NCI-H2227 (cell line): Measurements from ENCODE around the gene ADGRG7.
"Not testable (repeated sequence)": the region's sequence is repeated elsewhere in the genome, so short reads cannot be mapped to it uniquely, and the experiment has no call there.

ENCODE experiments used
- DNase-seq: peaks from one replicate; lab custom pipeline; 2025; ENCODE audit not compliant: unreplicated experiment; lab: John Stamatoyannopoulos, UW

Gene ADGRG7, protein sequence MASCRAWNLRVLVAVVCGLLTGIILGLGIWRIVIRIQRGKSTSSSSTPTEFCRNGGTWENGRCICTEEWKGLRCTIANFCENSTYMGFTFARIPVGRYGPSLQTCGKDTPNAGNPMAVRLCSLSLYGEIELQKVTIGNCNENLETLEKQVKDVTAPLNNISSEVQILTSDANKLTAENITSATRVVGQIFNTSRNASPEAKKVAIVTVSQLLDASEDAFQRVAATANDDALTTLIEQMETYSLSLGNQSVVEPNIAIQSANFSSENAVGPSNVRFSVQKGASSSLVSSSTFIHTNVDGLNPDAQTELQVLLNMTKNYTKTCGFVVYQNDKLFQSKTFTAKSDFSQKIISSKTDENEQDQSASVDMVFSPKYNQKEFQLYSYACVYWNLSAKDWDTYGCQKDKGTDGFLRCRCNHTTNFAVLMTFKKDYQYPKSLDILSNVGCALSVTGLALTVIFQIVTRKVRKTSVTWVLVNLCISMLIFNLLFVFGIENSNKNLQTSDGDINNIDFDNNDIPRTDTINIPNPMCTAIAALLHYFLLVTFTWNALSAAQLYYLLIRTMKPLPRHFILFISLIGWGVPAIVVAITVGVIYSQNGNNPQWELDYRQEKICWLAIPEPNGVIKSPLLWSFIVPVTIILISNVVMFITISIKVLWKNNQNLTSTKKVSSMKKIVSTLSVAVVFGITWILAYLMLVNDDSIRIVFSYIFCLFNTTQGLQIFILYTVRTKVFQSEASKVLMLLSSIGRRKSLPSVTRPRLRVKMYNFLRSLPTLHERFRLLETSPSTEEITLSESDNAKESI

DNA sequence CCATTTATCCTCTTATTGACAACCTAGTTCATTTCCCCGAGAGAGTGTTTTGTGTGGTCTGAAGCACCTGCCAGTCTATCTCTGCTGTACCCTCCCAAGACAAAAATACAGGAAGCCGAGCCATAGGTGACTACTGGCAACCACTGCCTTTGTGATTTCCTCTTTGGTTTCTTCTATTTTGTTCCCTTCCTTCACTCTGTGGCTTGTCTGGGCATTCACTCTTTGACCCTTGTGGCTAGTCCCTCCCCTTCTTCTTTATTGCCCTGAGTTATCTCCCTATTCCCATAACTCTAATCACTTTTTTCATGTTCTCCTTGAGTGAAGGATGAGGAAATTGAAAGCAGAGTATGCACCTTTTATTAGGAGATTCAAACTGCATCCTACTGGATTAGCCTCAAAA lies at the start of gene ADGRG7:
Gene ADGRG7 (plus strand): TSS at position 297 of the 400 bp plus-strand sequence. CDS start 256 bp downstream, outside the sequence.
- no peak for DNase-seq

DNA sequence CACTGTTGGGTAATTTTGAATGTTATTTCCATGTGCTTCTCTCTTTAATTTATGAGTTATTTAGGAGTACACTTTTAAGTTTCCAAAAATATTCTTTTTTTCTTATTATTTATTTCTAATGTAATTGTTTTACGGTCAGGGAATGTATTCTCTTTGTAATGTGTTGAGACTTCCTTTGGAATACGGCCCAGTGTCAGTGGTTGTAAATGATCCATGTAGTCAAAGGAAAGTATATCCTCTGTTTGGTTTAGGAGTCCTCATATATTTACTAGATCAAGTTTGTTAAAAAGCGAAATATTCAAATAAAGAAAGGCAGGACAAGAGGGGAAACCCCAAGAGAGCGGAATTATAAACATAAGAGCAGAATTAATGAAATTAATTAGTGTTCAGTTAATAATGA lies 49.0 kb upstream of the ADGRG7 start:
- DNase-seq = no peak

DNA sequence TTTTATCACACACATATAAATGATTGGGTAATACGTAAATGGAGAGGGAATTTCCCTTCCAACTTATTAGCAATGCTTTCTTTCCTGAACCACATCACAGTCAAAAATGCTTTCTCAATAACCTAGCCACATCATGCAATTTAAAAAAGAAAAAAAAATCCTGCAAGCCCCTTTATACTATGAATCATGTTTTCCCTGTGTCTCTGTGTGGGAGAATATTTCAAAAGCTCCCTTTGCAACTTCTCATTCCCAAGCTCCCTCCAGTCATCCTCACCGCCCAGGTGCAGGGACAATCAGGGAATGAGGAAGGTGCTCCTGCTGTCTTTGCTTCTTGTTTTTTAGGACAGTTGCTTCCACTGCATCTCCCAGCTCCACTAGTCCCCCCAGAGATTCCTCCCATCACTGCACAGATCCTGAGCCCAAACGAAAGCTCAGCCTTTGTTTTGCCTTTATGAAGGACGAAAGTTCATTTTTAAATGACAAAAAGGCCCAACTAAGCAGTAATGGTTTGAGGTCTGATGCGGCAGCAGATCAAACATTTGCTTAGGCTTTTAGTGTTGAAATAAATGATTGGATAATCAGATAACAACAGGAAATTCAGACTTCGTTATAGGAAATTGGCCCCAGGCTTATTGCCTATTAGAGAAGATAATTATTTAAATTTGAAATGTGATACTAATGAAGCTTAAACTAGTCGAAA lies 47.8 kb upstream of the ADGRG7 start:
- no peak for DNase-seq

DNA sequence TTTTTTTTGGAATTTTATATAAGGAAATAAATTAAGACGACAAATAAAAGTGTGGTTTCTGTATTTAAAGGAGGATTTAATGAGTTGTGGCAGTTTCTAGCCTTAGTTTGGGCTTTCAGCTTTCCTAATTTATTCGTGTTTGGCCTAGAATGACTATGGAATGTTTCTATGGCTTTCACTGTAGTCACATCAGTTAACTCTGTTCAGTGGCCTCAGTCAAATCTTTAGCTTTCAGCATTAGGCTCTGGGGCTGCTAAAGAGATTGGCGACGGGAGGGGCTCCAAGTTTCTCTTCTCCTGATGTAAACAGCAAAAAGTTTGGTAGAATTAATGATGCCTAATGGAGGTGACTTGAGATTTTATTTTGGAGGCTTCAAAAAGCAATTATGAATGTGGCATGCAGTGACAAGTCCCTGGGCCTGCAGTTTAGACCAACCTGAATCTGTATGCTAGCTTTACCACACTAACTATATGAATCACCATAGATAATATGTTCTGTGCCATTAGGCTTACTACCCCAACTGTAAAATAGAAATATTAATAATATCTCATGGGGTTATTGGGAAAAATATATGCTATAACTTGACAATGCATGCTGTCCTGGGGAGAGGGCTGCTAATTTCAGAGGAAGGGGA lies 47.1 kb upstream of the ADGRG7 start:
- DNase-seq = no peak

DNA sequence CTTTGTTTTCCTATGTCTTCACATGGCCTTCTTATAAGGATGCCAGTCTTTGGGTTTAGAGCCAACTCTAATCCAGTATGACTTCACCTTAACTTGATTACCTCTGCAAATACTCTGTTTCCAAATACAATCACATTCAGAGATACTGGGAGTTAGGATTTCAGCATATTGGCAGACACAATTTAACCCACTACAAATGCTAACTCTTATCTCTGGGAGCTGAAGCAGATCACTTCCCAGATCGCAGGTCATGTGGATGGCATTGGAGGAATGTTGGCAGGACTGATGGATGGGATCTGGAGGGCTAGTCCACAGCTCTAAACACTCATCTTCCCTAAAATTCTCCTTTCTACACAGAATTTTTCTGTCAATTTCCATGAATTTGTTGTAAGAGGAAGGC lies 46.2 kb upstream of the ADGRG7 start:
- no peak for DNase-seq

DNA sequence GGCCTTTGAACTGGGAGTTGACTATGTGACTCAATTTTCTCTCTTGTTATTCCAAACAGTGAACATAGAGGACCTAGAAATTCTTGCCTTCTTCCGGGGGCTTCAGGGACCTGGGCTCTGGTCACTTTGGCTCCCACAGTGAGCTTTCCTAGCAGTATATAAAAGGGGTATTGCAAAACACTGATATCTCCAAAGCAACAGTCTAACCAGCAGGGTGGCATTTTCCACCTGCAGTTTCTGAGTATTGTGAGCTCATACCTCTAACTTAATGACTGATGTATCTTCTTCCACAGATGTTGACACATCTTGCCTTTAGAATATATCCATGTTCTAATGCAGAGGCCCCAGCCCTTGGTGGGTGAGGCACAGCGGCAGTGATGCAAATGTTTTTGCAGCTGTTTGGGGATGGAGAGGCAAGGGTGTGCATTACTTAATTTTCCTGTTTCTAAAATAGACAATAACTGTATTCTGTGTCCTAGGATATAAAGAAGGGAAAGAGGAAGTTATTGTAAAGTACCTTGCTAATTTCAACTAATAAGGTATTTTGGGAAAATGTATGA lies 45.7 kb upstream of the ADGRG7 start:
- no peak for DNase-seq

DNA sequence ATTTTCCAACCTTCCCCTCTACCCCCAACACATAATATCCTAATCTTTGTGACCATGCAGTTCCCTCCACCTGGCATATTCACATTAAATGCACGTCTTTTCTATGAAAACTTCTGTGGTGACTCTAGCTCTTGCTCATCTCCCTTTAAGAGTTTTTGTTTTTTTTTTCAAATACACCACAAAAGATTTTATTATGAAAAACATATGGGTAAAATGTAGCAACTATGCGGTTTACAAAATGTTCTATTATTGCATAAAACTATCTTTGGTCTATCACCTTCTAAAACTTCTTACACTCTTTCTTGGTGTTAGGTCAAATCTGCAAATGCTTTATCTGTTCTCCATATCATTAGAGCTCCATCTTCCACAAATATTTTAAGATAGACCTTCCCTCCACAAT lies 38.6 kb upstream of the ADGRG7 start:
- DNase-seq = no peak

DNA sequence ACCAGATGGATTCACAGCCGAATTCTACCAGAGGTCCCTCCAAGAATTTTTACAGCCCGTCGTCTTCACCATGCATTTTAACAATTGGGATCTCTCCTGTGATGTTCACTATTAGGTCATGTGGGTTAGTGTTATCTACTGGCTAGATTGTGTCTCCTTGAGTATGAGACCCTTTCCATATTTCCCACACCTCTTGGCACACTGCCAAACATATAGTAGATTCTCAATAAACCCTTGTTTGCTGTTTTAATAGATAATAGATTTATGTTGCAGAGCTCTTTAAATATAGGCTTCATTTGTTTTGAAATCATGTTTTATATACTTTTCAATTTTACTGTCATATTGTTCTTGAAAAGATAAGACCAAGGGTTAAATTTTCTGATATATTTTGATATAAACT lies 34.9 kb upstream of the ADGRG7 start:
- DNase-seq = no peak

DNA sequence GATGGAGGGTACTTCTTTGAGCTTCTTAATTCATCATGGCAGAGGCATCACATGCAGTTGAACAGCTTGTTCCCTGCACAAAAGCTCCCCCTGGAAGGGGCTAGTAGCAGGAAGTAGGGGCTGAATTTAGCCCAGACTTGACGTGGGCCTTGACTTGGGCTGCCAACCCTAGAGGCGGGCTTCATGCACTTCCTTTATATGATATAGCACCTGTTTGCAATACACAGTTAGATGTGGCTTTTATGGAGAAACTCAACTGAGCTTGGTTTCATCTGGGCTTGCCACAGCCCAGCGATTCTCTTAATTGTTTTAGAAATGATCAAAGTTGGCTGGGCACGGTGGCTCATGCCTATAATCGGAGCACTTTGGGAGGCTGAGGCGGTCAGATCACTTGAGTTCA lies 33.7 kb upstream of the ADGRG7 start:
- no peak for DNase-seq

DNA sequence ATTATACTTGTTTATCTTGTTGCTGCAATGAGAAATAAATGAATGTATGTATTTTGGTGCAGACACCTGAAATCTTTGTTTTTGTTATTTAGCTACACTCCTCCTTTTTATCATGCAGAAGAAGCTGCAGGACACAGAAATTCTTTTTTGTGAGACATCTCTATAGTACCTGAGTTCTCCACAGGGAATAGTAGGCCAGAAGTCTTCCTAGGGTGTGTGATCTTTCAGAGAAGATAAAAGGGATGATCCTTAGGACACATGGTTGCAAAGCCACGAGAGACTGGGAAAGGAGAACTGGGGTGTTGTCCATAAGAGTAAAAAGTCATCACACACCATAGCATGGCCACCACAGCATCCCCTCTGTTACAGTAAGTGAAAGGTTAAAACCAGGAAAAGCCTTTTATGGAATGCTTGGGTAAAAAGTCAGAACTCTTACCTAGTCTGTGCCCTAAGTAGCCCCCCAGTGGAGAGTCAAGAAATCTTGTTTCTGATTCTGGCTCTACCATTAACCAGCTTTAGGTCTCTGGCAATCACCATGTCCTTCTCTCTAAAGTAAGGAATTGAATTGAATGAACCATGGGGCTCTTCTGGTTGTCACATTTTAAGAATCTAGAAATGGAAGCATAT lies 31.9 kb upstream of the ADGRG7 start:
- DNase-seq = no peak

DNA sequence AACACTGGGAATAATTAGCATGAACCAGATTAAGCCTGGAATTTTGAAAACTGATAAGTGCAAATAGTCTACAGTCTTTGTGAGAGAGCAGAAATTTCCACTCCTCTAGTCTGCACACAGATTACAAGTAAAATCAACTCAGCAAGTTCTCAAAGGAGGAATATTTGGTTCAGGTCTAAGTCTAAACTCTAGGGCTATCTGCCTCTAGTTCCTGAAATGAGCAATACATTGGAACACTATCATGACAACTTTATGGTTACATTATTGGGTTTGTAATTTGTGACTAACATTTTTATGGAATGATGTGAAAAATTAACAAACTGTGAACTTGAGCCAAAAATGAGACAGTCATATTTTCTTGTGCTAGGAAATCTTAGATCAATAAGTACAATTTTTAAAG lies 30.8 kb upstream of the ADGRG7 start:
- no peak for DNase-seq

DNA sequence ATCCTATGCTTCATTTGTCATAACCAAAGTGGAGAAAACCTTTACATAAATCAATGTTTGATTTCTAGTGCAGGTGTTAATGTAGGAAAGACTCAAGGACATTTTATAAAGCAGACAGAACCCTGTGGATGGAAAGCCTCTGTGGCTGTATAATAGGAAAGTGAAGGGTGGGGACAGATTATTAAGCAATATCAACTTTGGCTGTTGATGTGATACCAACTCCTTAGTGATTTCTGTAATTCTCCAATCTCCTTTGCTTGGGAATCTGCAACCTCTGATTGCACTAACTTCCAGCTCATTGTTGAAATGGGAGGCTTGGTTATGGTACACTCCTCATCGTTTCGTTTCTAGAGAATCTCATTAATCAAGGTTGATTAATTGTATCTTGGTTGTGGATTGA lies 29.3 kb upstream of the ADGRG7 start:
- no peak for DNase-seq

DNA sequence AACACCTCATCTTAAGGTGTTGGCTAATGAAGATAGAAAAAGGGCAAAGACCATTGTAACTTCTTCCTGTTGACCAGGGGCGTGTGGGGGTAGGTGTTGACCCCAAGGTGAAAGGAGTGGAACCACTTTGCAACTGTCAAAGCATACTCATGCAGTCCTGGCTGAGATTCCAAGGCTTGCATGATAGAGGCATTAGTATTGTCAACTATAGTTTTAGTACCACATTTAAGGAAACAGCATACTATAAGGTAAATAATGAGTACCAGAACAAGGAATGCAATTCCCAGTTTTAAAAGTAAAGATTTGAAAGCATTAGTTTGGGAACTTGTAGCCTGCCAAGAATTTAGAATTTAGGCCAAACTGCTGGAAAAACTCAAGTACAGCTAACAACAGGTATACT lies 27.8 kb upstream of the ADGRG7 start:
- DNase-seq = no peak

DNA sequence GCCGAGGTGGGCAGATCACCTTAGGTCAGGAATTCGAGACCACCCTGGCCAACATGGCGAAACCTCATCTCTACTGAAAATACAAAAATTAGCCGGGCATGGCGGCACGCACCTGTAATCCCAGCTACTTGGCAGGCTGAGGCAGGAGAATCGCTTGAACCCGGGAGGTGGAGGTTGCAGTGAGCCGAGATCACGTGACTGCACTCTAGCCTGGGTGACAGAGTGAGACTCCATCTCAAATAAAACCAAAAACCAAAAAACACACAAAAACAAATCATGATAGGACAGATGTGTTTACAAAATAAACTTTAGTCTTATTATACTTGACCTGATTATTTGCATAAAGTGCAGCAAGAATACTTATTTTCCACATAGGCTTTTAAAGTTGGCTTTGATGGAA lies 27.2 kb upstream of the ADGRG7 start:
- not testable (repeated sequence) for DNase-seq

DNA sequence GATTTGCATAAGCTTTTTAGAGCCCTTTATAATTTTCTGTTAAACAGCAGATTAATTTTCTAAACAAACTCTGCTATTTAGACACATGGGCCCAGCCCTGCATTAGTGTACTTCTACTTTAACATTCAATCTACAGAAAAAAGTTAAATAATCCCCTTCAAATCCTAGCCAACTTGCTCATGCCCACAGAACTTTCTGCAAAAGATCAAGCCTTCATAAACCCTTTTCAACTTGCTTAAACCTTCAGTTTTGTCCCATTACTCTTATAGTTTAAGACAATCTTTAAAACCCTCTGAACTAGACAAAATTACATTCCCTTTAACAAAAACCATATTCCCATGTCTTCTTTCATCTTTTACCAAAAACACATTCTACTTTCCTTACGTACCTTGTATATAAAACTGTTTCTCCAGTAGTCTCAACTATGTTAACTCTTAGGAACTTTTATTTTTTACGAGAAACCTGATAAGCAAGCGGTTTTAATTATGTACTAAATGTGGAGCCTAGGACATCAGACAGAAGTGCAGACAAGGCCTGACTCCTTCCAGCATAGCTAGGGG lies 25.2 kb upstream of the ADGRG7 start:
- no peak for DNase-seq

DNA sequence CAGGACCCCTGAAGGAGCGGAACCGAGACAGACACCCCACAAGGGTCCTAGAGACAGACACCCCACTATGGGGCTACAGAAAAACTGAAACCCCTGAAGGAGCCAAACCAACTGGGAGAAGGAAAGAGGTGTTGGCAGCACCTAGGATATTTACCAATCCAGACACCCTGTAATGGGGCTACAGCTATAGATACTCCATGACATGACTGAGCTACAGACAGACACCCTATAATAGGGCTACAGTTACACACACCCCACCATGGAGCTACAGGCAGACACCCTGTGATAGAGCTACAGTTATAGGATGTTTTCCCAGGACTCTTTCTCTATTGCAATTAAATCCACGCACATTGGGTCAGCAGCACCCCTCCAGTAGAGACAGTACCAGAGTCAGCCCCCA lies 22.6 kb upstream of the ADGRG7 start:
- DNase-seq = no peak

DNA sequence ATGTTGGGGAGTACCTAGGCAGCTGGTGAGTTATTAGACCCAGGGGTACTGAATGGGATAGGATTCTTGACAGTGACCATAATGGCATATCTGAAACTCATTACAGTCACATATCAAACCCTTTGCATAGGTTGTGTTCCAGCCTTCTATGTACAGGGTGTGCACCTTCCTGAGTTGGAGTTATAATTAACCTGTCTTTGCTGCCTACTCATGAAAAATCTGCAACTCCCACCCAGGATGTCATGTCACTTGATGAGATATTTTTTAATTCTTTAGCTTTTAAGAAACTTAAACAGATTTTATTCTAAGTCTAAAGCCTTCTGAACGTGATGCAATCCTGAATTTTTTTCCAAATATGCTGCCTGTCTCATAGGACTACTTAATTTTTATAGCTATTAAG lies 21.1 kb upstream of the ADGRG7 start:
- DNase-seq = no peak

DNA sequence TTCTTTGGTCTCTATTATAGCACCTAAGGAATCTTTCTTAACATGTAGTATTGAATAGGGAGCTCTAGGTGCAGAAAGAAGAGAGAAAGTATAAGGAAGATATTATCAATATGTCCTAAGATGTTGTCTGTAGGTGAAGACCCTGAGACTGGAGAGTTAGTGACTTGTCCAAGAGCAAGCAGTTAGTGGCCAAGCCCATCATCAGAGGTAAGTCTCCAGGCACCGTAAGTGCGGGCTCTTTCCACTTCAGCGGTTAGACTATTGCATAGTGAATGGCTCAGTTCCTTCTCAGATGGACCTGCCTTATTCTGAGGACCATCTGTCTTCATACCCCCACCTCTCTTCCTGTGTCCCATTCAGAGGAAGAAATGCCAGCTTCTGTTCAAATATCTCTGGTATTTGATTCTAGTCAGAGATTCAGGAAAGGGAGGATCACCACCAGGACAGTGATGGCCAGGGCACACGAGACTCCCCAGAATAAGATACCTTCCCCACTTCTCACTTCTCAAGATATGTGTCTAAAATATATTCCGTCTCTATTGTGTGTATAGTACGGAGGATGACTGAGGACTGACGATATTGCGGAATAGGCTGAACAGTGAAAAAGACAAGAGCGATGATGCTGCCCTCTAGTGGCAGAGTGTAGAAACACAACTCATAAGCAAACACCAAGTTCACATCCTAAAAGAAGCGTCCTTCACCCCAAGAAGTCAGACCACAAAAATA lies 19.1 kb upstream of the ADGRG7 start:
- peak; percentile 60 for DNase-seq

DNA sequence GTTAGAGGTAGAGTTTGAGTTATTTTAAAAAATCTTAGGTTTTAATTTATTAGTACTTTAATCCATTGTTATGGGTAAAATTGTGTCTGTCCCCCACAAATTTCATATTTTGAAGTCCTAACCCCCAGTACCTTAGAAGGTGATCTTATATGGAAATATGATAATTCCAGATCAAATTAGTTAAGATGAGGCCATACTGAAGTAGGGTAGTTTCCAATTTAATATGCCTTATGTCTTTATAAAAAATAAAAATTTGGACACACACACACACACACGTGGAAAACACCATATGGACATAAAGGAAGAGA lies 18.6 kb upstream of the ADGRG7 start:
- DNase-seq = no peak

DNA sequence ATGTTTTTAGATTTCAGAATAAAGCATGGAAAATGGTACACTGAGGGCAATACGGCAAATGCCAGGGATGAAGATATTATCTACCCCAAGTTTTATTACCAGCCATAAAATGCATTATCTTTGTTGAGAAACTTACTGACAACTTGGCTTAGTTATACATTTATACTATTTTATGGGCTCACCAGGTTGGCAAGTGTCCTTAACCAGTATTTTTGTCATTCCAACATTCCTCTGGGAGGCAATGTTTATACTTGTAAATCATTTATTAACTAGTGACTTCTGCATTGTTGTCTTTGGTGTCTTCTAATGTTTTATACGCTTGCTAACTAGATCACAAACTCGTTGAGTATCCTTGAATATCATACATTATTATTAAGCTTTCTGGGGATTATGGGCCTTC lies 18.0 kb upstream of the ADGRG7 start:
- DNase-seq = no peak
